ENCODE measurements around the gene ZNF621.

DNA sequence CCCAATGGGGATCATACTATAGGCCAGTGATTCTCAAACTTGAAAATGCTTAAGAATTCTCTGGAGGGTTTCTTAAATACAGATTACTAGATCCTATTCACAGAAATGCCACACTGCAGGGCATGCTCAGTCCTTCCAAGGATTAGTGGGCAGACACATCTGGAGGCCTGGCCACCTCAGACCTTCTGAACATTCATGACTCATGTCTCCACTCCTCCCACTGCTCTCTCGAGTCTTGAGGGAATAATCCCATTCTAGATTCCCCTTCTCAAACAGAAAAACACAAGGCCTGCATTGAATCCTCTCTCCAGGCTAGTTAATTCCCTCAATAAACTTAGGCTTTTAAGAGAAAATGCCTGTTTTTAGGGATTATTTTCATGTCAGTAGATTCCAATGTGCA, 22.1 kb downstream of the ZNF621 start:
- TF ChIP-seq EZH2 (IDR thresholded peaks at IDR 0.05; ENCODE audit: borderline replicate concordance) (no peak), CTCF (IDR thresholded peaks at IDR 0.05; ENCODE audit: poor library complexity) (no peak)

Measured in hepatocyte (in vitro differentiated cells).